Panc1 (cell line): Measurements from ENCODE around the gene UNC93A. TPM values are rescaled to one million over a fixed set of nuclear protein-coding genes. Genes with fewer than 3 reads are reported as not detected.

ENCODE experiments used
- ATAC-seq: fragments of 200-7000 bp; cut with Tn5 transposase; 2 replicates; pipeline ENCODE4 v1.9.1; 2020; ENCODE audit warnings: mild to moderate bottlenecking, moderate library complexity
- BruUV-seq: library from RNA; stranded (reverse); fragments of 400-500 nt; replicated peaks from 2 replicates; lab custom pipeline; 2021; lab: Mats Ljungman, UMichigan
- CTCF ChIA-PET: fragments of 300-600 bp; sonication (Branson Sonifier 250); formaldehyde crosslinking; loops from one replicate; lab custom pipeline; 2022; ENCODE audit warnings: antibody characterized with exemption; lab: Charles Lee
- POLR2A ChIA-PET: fragments of 300-600 bp; sonication (Branson Sonifier 250); formaldehyde crosslinking; loops from one replicate; lab custom pipeline; 2022; ENCODE audit warnings: antibody characterized with exemption; lab: Charles Lee
- DNase-seq: peaks from one replicate; pipeline ENCODE4 v3.0.0-alpha.2; 2010; ENCODE audit warnings: low read depth, low spot score
- H3K27ac ChIP-seq: 2 replicates; pipeline ENCODE4 v1.5.1; 2011; ENCODE audit warnings: mild to moderate bottlenecking, low read length, inconsistent platforms
- H3K27me3 ChIP-seq: fragments of 200-500 bp; sonication (Bioruptor generic); 2 replicates; pipeline ENCODE4 v1.6.0; 2014; ENCODE audit warnings: low read length, inconsistent platforms; ENCODE audit not compliant: control insufficient read depth, insufficient read depth
- H3K36me3 ChIP-seq: fragments of 200-500 bp; sonication (Bioruptor generic); 2 replicates; pipeline ENCODE4 v1.5.1; 2014; ENCODE audit warnings: inconsistent platforms, mild to moderate bottlenecking, low read length, moderate library complexity; ENCODE audit not compliant: control insufficient read depth, insufficient read depth
- H3K4me1 ChIP-seq: 2 replicates; pipeline ENCODE4 v1.5.1; 2011; ENCODE audit warnings: inconsistent platforms, mild to moderate bottlenecking, low read length, moderate library complexity; ENCODE audit not compliant: control insufficient read depth, insufficient read depth
- H3K4me3 ChIP-seq, 2 experiments: 2 replicates each; pipeline ENCODE4 v1.5.1; 2011 to 2012; ENCODE audit warnings: low read depth in 2 of 2, low read length in 2 of 2, mild to moderate bottlenecking in 2 of 2, inconsistent platforms in 1 of 2, moderate library complexity in 1 of 2
- H3K9me3 ChIP-seq: fragments of 200-500 bp; sonication (Bioruptor generic); 2 replicates; pipeline ENCODE4 v1.5.1; 2014; ENCODE audit warnings: low read depth, mild to moderate bottlenecking, inconsistent platforms, low read length, moderate library complexity; ENCODE audit not compliant: control insufficient read depth, insufficient read depth
- POLR2AphosphoS5 ChIP-seq: IDR thresholded peaks from 2 replicates; pipeline ENCODE4 v1.6.1; 2012; ENCODE audit warnings: mild to moderate bottlenecking, low read depth, low read length, moderate library complexity
- SIN3A ChIP-seq: IDR thresholded peaks from 2 replicates; pipeline ENCODE4 v1.6.1; 2012; ENCODE audit warnings: low read depth, mild to moderate bottlenecking, low read length, moderate library complexity, borderline replicate concordance; ENCODE audit not compliant: insufficient read depth
- TCF7L2 ChIP-seq: IDR thresholded peaks from 2 replicates; pipeline ENCODE4 v1.6.1; 2011; ENCODE audit warnings: mild to moderate bottlenecking, low read depth, low read length, inconsistent platforms
- in situ Hi-C: cut with HindIII; loops from 2 replicates; pipeline ENCODE4 v1.10.0; 2016; ENCODE audit warnings: low sequenced_read_pairs, low pct_unique_long_range_greater_than_20kb
- intact Hi-C: fragments of 100-400 bp; cut with micrococcal nuclease; formaldehyde crosslinking; loops from one replicate; pipeline ENCODE4 v1.10.0; 2022; ENCODE audit not compliant: unreplicated experiment
- total RNA-seq: library from RNA; stranded (reverse); gene quantifications from one replicate; pipeline ENCODE4 v1.2.1, GENCODE V29; 2021; ENCODE audit not compliant: unreplicated experiment
- TF ChIP-seq, protein P1 (sequence below), 2 experiments: IDR thresholded peaks; 2 replicates each; pipeline ENCODE4 v1.6.1; 2011 to 2012; ENCODE audit warnings: low read depth in 2 of 2, control low read depth in 1 of 2, low read length in 1 of 2, mild to moderate bottlenecking in 1 of 2, moderate library complexity in 1 of 2; ENCODE audit not compliant: insufficient read depth in 1 of 2
- TF ChIP-seq, protein P2 (sequence below): fragments of 450-650 bp; IDR thresholded peaks from 2 replicates; pipeline ENCODE4 v1.5.1; 2017; ENCODE audit warnings: mild to moderate bottlenecking

Gene UNC93A
- total RNA-seq, 1 experiment from 2014 or later, result not detected

- H3K4me1 ChIP-seq, result no peaks in the 10 kb centered on the region
- CTCF ChIA-PET, result no interaction called here
Observed at GRCh38 chr6:167268683-167269280, 22.3 kb upstream of the UNC93A start.

DNA sequence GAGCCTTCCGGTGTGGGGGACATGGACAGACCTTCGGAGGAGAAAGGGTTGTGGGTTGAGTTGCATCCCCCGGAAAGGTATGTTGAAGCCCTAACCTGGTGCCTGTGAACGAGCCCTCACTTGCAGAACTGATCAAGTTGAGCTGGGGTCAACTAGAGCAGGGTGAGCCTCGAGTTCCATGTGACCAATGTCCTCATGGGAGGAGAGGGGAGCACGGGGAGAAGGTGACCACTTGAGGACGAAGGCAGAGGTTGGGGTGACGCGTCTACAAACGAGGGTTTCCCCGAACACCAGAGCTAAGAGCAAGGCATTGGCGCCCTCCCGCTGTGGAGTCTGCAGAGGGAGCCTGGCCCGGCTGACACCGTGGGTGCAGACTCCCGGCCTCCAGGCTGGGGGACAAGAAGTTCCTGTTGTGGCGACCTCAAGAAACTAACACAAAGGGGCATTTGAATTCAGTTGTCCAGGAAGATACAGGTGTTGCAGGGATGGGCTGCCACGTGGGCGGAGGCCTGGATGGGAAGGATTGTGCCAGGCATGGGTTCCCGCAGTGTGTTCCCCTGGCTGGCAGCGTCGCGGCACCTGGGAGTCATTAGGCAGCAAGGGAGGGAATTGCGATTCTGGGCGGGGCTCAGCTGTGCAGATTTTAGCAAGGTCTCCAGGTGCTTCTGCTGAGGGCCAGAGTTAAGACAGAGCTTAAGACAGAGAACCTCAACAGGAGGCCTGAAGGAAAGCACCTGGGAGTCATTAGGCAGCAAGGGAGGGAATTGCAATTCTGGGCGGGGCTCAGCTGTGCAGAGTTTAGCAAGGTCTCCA, 20.4 kb upstream of the UNC93A start:
- Histone ChIP-seq H3K27ac (no peak overlapping the region), H3K9me3 (no peaks in the 10 kb centered on the region), H3K4me1 (no peaks in the 10 kb centered on the region), H3K36me3 (no peaks in the 10 kb centered on the region), H3K4me3 (no peak overlapping the region), H3K27me3 (no peaks in the 10 kb centered on the region)
- ChIA-PET POLR2A (no interaction called here), CTCF (no interaction called here)
- BruUV-seq, result no TSS peak
- TF ChIP-seq SIN3A, result no peak
- TF ChIP-seq POLR2AphosphoS5, result no peak
- ATAC-seq (no peak), DNase-seq (no peak)
- in situ Hi-C loops (no loop called here), intact Hi-C loops (no loop called here)

More at GRCh38 chr6:167268683-167269280, 22.3 kb upstream of the UNC93A start:
- ATAC-seq, result no peak
- H3K4me3 ChIP-seq, result no peak overlapping the region
- POLR2A ChIA-PET, result no interaction called here
- H3K9me3 ChIP-seq, result no peaks in the 10 kb centered on the region
- no TSS peak for BruUV-seq
- H3K27me3 ChIP-seq, result no peaks in the 10 kb centered on the region; the same call in 1 of the 2 replicates
- H3K36me3 ChIP-seq, result no peaks in the 10 kb centered on the region
- no peak for TF ChIP-seq TCF7L2
- no peak for TF ChIP-seq POLR2AphosphoS5
- TF ChIP-seq SIN3A, result no peak
- TF ChIP-seq, protein P1, sequence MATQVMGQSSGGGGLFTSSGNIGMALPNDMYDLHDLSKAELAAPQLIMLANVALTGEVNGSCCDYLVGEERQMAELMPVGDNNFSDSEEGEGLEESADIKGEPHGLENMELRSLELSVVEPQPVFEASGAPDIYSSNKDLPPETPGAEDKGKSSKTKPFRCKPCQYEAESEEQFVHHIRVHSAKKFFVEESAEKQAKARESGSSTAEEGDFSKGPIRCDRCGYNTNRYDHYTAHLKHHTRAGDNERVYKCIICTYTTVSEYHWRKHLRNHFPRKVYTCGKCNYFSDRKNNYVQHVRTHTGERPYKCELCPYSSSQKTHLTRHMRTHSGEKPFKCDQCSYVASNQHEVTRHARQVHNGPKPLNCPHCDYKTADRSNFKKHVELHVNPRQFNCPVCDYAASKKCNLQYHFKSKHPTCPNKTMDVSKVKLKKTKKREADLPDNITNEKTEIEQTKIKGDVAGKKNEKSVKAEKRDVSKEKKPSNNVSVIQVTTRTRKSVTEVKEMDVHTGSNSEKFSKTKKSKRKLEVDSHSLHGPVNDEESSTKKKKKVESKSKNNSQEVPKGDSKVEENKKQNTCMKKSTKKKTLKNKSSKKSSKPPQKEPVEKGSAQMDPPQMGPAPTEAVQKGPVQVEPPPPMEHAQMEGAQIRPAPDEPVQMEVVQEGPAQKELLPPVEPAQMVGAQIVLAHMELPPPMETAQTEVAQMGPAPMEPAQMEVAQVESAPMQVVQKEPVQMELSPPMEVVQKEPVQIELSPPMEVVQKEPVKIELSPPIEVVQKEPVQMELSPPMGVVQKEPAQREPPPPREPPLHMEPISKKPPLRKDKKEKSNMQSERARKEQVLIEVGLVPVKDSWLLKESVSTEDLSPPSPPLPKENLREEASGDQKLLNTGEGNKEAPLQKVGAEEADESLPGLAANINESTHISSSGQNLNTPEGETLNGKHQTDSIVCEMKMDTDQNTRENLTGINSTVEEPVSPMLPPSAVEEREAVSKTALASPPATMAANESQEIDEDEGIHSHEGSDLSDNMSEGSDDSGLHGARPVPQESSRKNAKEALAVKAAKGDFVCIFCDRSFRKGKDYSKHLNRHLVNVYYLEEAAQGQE (IDR thresholded peaks at IDR 0.05; ENCODE audit: insufficient read depth in 1 of 2, low read depth in 2 of 2, low read length in 1 of 2), result no peak
- TF ChIP-seq, protein P2, sequence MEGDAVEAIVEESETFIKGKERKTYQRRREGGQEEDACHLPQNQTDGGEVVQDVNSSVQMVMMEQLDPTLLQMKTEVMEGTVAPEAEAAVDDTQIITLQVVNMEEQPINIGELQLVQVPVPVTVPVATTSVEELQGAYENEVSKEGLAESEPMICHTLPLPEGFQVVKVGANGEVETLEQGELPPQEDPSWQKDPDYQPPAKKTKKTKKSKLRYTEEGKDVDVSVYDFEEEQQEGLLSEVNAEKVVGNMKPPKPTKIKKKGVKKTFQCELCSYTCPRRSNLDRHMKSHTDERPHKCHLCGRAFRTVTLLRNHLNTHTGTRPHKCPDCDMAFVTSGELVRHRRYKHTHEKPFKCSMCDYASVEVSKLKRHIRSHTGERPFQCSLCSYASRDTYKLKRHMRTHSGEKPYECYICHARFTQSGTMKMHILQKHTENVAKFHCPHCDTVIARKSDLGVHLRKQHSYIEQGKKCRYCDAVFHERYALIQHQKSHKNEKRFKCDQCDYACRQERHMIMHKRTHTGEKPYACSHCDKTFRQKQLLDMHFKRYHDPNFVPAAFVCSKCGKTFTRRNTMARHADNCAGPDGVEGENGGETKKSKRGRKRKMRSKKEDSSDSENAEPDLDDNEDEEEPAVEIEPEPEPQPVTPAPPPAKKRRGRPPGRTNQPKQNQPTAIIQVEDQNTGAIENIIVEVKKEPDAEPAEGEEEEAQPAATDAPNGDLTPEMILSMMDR, result no peak
- no peak for DNase-seq
- intact Hi-C loops (no loop called here), in situ Hi-C loops (no loop called here)
- H3K27ac ChIP-seq, result no peak overlapping the region

DNA sequence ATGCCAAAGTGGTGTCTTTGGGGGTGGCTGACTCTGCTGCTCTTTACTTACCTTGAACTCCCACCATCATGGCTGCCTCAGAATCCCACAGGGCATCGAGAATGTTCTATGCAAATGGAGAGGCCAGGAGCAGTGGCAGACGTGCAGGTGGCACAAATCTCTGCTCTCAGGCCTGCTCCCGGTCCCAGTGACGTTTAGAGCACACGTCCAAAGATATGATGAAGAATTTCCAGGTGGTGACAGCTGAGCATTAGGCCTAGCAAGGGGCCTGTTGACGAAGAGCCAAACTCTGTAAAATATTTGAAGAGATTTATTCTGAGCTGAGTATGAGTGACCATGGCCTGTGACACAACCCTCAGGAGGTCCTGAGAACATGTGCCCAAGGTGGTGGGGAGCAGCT, 19.0 kb upstream of the UNC93A start:
- no peak for TF ChIP-seq POLR2AphosphoS5
- TF ChIP-seq TCF7L2, result no peak
- no peaks in the 10 kb centered on the region for H3K36me3 ChIP-seq
- ChIA-PET POLR2A (no interaction called here), CTCF (interaction anchor here (0.6 kb wide), 1 partner anchor 100 kb away, joined by 6 read pairs; no protein-coding TSS in a partner anchor)
- no TSS peak for BruUV-seq
- in situ Hi-C loops, result no loop called here
- H3K27me3 ChIP-seq, result no peaks in the 10 kb centered on the region
- H3K4me3 ChIP-seq, result no peak overlapping the region
- intact Hi-C loops, result no loop called here
- DNase-seq (no peak), ATAC-seq (no peak)
- H3K27ac ChIP-seq, result no peak overlapping the region
- H3K9me3 ChIP-seq, result no peaks in the 10 kb centered on the region
- H3K4me1 ChIP-seq, result no peaks in the 10 kb centered on the region
